ENCODE measurements around the gene C12orf76. TPM values are rescaled to one million over a fixed set of nuclear protein-coding genes. Genes with fewer than 3 reads are reported as not detected.

The C12orf76 gene
- total RNA-seq, 2 donors from 2014 or later = 20.4 to 26.1 TPM

DNA sequence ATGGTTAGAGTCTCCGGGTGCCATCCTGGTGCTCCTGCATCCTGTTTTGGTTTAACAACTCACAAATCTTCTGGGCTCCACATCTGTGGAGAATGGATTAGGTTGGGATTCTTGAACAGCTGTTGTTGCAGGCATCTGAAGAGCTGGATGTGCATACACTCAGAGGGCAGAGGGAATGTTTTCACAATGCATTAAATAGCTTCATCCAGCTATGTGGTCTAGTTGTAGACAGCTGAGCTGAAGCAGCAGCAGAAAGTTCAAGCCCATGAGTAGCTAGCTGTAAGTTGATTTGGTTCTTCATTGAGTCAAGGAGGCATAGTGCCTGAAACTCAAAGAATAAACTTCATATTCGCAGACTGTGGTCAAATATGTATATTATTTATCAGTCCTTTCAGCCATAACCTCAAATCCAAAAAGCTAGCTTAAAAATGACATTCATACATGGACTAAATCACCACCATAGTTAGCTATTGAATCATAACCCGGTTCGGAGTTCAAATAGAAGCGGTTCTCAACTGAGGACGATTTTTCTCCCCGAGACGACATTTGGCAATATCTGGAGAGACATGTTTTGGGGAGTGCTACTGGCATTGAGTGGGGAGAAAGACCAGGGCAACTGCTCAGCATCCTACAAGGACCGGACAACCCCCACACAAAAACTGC is 50.0 kb downstream of the C12orf76 start:
- no peak for DNase-seq (ENCODE audit: low spot score)
- Histone ChIP-seq H3K36me3 (no peaks in the 10 kb centered on the region), H3K9me3 (no peaks in the 10 kb centered on the region), H3K4me1 (replicated peaks) (no peaks in the 10 kb centered on the region), H3K4me3 (peak overlapping the region; percentile 96 to 99), H3K27ac (peak overlapping the region in 1 of 2 donors; percentile 81), H3K27me3 (replicated peaks; ENCODE audit: insufficient read depth) (no peaks in the 10 kb centered on the region)
- 51% methylated on average over 9 of the region's 9 CpGs for WGBS
- intact Hi-C loops (cut with DNase I) = loop anchor here (5.0 kb wide), 2 partner anchors 46 to 96 kb away; partner anchors contain the start of gene TCHP
- TF ChIP-seq POLR2AphosphoS5 (IDR thresholded peaks at IDR 0.05) (no peak), POLR2A (IDR thresholded peaks at IDR 0.05) (no peak)
- TF ChIP-seq, protein P1, sequence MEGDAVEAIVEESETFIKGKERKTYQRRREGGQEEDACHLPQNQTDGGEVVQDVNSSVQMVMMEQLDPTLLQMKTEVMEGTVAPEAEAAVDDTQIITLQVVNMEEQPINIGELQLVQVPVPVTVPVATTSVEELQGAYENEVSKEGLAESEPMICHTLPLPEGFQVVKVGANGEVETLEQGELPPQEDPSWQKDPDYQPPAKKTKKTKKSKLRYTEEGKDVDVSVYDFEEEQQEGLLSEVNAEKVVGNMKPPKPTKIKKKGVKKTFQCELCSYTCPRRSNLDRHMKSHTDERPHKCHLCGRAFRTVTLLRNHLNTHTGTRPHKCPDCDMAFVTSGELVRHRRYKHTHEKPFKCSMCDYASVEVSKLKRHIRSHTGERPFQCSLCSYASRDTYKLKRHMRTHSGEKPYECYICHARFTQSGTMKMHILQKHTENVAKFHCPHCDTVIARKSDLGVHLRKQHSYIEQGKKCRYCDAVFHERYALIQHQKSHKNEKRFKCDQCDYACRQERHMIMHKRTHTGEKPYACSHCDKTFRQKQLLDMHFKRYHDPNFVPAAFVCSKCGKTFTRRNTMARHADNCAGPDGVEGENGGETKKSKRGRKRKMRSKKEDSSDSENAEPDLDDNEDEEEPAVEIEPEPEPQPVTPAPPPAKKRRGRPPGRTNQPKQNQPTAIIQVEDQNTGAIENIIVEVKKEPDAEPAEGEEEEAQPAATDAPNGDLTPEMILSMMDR (IDR thresholded peaks at IDR 0.05) = no peak

DNA sequence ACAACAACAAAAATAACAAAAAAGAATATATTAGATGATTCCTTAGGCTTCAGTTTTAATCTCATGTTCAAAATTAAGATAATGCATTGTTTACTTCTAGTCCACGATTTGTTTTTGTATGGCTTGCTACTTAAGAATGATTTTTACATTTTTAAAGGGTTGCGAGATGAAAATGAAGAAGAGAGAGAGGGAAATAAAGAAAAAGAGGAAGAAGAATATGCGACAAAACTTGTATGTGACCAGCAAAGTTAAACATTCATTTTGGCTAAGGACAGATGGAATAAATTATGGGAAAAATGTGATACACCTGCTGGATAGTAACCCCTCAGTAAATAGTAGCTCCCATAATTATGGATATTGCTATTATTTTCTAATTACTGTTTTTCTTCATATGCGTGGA is 50.9 kb downstream of the C12orf76 start:
- intact Hi-C loops (cut with DNase I) = loop anchor here (5.0 kb wide), 2 partner anchors 45 to 95 kb away; partner anchors contain the start of gene TCHP

DNA sequence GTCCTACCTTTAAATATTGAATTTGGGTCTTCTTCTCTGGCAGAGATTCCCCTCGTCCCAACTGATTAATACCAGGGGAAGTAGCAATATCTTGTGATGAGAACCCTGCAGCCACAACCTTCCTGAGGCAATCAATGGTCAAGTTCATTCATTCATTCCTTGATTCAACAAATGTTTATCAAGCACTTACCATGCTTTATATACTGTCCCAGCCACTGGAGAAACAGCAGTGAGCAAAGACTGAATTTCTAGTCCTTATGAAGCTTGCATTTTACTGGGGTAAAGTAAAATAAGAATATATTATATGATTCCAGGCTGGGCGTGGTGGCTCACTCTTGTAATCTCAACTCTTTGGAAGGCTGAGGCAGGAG is 51.9 kb downstream of the C12orf76 start:
- no peaks in the 10 kb centered on the region for H3K36me3 ChIP-seq
- no peaks in the 10 kb centered on the region for H3K9me3 ChIP-seq
- peak overlapping the region in 1 of 2 donors; percentile 54 for H3K27ac ChIP-seq
- 47% methylated on average over 2 of the region's 2 CpGs for WGBS
- TF ChIP-seq POLR2AphosphoS5 (IDR thresholded peaks at IDR 0.05) (no peak), POLR2A (IDR thresholded peaks at IDR 0.05) (no peak)
- TF ChIP-seq, protein P1 (IDR thresholded peaks at IDR 0.05) = no peak
- DNase-seq (ENCODE audit: low spot score) = no peak
- intact Hi-C loops (cut with DNase I) = loop anchor here (5.0 kb wide), 2 partner anchors 44 to 94 kb away; partner anchors contain the start of gene TCHP
- H3K4me1 ChIP-seq (replicated peaks) = no peaks in the 10 kb centered on the region
- H3K27me3 ChIP-seq (replicated peaks; ENCODE audit: insufficient read depth) = no peaks in the 10 kb centered on the region
- peak overlapping the region; percentile 85 to 88 for H3K4me3 ChIP-seq

More for the DNA sequence above, 50.9 kb downstream of the C12orf76 start:
- TF ChIP-seq, protein P1 (IDR thresholded peaks at IDR 0.05) = no peak
- TF ChIP-seq POLR2A (IDR thresholded peaks at IDR 0.05) = no peak
- TF ChIP-seq POLR2AphosphoS5 (IDR thresholded peaks at IDR 0.05) = no peak
- Histone ChIP-seq H3K27me3 (replicated peaks; ENCODE audit: insufficient read depth) (no peaks in the 10 kb centered on the region), H3K36me3 (no peaks in the 10 kb centered on the region), H3K27ac (no peak overlapping the region), H3K4me1 (replicated peaks) (no peaks in the 10 kb centered on the region), H3K9me3 (no peaks in the 10 kb centered on the region), H3K4me3 (no peak overlapping the region)
- 89% methylated on average over 4 of the region's 4 CpGs for WGBS
- no peak for DNase-seq (ENCODE audit: low spot score)

DNA sequence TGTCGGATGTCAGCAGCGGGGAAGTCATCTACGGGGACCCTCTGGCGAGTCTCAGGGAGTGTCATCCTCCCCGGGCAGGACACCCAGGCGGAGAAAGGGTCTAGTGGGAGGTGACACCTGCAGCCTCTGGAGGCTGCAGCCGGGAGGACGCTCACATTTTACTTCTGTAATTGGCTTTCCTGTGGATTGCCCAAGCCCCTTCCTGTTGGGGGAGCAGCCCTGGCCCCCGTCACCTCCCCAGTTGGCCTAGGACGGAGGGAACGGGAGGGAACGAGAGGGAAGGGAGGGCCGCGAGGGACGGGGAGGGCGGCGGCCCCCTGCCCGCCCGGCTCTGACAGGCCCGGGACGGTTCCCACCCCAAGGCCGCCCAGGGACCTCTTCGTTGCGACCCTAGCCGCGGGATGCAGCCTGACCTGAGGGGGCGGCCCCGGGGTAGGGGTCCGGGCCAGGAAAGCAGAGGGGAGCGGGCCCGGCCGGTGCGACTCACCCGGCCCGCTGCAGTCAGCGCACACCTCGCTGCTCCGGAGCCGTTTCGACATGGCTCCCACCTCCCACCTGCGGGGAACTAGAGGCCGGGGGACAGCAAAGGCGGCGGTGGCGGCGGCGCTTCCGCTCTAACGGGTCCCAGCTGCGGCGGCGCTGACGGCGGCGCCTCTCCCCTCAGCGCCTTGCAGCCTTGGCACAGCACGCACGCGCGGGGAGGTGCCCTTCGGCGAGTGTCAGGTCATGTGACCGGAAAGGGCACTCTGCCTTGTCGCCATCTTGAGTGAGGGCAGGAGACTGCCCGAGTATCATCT is 52.4 kb downstream of the C12orf76 start, which contains the start of gene GIT2:
TSS of gene GIT2 (minus strand) at position 683 of the 797 bp plus-strand sequence. CDS start at position 539, 144 bp downstream.
- TF ChIP-seq POLR2A (IDR thresholded peaks at IDR 0.05) = peak; percentile 74
- TF ChIP-seq POLR2AphosphoS5 (IDR thresholded peaks at IDR 0.05) = peak; percentile 98
- TF ChIP-seq, protein P1 (IDR thresholded peaks at IDR 0.05) = no peak
- no peaks in the 10 kb centered on the region for H3K9me3 ChIP-seq
- intact Hi-C loops (cut with DNase I) = loop anchor here (5.0 kb wide), 2 partner anchors 44 to 94 kb away; partner anchors contain the start of gene TCHP
- H3K27ac ChIP-seq = peak within 1 kb of the TSS; percentile 48 to 54
- H3K4me1 ChIP-seq (replicated peaks) = no peaks in the 10 kb centered on the region
- peak within 1 kb of the TSS; percentile 85 to 88 for H3K4me3 ChIP-seq
- no peaks in the 10 kb centered on the region for H3K36me3 ChIP-seq
- WGBS = under 1% methylated on average over 65 of the region's 65 CpGs
- no peaks in the 10 kb centered on the region for H3K27me3 ChIP-seq (replicated peaks; ENCODE audit: insufficient read depth)
- peak; percentile 92 for DNase-seq (ENCODE audit: low spot score)
